Stimulated activated CD8-positive, alpha-beta memory T cell treated with anti-CD3 and anti-CD28 coated beads, Interleukin-7, amount 100 ng/mL, for 24 hours (primary cell): ENCODE results near the gene DNAH3.
"Not testable (repeated sequence)": the region's sequence is repeated elsewhere in the genome, so short reads cannot be mapped to it uniquely, and the experiment has no call there.

Experiments used
- DNase-seq: peaks from one replicate; pipeline ENCODE4 v3.0.0-alpha.2; 2020; ENCODE audit warnings: low read depth

DNAH3 gene

DNA sequence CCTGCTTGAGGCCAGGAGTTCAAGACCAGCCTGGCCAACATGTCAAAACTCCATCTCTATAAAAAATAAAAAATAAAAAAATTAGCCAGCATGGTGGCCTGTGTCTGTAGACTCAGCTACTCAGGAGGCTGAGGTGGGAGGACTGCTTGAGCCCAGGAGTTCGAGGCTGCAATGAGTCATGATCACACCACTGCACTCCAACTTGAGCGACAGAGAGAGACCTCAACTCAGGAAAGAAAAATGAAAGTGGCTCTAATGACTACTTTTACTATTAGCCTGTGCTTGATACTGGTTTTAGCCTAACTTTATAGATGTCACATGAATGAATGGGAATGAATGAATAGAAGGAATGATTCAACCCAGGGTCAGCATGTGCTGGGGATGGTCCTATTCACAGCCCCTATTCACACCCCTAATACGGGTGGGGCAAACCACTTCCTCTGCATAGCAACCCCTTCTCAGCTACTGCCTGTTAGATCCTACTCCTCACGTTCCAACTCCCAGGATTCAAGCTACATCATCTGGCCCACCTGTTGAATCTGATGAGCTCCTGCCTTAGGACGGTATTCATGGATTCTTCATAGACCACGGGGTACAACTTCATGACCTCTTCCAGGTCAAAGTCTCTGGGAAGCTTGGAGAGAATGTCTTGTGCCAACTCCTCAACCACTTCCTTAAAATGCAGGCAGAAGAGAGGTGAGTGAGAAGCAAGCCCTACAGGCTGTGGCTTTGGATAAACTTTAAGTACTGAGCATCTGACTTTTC, 209.6 kb downstream of the DNAH3 start:
- DNase-seq, result no peak

GRCh38 chr16:20939611-20940010, 211.0 kb downstream of the DNAH3 start:
- DNase-seq, result no peak

- no peak for DNase-seq
These were observed 212.2 kb downstream of the DNAH3 start for GRCh38 chr16:20938426-20938825.

DNA sequence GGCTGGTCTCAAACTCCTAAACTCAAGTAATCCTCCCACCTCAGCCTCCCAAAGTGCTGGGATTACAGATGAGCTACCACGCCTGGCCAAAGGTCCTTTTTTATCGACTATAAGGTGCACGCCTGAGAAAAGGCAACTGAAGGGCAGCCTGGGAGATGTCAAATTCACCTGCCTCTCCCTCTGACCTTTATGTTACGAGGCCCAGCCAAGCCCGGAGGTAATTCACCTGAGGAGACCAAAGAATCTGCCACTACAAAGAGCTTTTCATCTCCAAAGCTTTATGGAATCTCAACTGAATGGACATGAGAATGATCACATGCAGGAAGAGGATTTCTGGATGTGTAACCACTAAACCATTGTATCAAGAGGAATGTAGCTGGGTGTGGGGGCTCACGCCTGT, 212.9 kb downstream of the DNAH3 start:
- no peak for DNase-seq

DNA sequence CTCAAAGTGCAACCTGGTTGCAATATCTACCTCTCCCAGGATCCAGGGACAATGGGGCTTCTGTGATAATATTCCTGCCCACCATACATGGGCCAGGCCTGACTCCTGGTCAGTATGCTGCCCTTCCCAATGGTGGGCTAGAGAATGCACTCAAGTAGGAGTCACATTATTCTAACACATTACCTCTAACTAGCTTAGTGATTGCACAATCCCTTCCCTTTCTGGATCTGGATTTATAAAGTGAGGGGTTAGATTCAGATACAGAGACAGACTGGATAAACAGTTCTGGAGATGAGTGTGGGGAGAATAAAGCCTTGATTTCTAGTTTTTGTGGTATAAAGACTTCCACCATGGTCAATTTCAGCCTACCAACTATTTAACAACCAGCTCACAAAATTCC, 217.1 kb downstream of the DNAH3 start:
- DNase-seq, result no peak

- DNase-seq, result no peak
These were observed 219.5 kb downstream of the DNAH3 start for GRCh38 chr16:20931066-20931600.

GRCh38 chr16:20930365-20930690, 220.3 kb downstream of the DNAH3 start:
- no peak for DNase-seq

GRCh38 chr16:20929676-20930364, 220.8 kb downstream of the DNAH3 start:
- not testable (repeated sequence) for DNase-seq

DNA sequence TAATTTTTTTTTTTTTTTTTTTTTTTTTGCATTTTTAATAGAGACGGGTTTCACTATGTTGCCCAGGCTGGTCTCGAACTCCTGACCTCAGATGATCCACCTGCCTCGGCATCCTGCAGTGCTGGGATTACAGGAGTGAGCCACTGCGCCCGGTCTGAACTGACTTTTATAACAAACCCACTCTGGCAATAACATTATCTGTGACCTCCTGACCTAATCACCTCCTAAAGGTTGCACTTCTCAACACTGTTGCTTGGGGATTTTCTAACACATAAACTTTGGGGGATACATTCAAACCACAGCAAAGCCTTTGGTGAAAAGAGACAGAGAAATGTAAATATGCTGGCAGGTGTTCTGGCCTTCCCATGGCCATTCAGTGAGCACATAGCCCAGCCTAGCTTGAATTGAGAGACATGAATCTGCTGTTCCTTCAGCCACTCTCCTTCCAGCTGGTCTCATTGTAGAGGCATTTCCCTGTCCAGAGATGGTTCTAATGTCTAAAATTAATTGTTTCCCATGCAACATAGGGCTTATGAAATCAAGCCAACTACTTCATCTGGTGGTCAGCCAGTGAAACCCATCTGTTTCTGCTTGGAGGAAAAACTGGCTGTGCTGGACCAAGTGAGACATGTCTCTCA, 221.8 kb downstream of the DNAH3 start:
- DNase-seq, result no peak

GRCh38 chr16:20925751-20926150, 224.9 kb downstream of the DNAH3 start:
- DNase-seq, result no peak

- no peak for DNase-seq
These were observed 226.8 kb downstream of the DNAH3 start for GRCh38 chr16:20923876-20924275.

DNA sequence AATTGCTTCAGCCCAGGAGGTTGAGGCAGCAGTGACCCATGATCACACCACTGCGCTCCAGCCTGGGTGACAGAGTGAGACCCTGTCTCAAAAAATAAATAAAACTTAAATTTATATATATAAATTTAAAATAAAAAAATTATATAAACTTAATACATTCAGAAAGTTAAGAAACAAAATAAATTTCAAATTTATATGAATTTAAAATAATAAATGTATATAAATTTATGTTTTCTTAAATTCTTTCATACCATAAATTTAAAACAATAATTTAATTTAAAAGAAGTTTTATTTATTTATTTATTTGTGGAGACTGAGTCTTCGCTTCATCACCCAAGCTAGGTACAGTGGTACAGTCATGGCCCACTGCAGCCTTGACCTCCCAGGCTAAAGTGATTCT, 229.8 kb downstream of the DNAH3 start:
- DNase-seq, result no peak

GRCh38 chr16:20920091-20920490, 230.6 kb downstream of the DNAH3 start:
- no peak for DNase-seq

- no peak for DNase-seq
These were observed 232.0 kb downstream of the DNAH3 start for GRCh38 chr16:20918486-20919239.

DNA sequence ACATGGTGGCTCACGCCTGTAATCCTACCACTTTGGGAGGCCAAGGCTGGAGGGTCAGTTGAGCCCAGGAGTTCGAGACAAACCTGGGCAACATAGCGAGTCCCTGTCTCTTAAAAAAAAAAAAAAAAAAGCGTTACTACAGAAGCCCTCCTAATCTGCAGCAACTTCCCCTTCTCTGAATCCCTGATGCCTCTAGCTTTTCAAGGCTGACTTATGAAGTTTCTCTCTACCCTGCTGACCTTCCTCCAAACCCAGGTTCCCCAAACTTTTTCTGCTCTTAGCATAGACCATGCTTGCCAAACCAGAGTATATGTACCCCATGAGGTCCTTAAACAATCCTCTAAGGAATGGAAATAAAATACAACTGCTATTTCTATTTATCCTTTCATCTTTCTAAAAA, 233.7 kb downstream of the DNAH3 start:
- no peak for DNase-seq

- no peak for DNase-seq
These were observed 234.4 kb downstream of the DNAH3 start for GRCh38 chr16:20916289-20916688.

GRCh38 chr16:20911361-20911760, 239.3 kb downstream of the DNAH3 start:
- no peak for DNase-seq

GRCh38 chr16:20910781-20911321, 239.8 kb downstream of the DNAH3 start:
- DNase-seq, result no peak

DNA sequence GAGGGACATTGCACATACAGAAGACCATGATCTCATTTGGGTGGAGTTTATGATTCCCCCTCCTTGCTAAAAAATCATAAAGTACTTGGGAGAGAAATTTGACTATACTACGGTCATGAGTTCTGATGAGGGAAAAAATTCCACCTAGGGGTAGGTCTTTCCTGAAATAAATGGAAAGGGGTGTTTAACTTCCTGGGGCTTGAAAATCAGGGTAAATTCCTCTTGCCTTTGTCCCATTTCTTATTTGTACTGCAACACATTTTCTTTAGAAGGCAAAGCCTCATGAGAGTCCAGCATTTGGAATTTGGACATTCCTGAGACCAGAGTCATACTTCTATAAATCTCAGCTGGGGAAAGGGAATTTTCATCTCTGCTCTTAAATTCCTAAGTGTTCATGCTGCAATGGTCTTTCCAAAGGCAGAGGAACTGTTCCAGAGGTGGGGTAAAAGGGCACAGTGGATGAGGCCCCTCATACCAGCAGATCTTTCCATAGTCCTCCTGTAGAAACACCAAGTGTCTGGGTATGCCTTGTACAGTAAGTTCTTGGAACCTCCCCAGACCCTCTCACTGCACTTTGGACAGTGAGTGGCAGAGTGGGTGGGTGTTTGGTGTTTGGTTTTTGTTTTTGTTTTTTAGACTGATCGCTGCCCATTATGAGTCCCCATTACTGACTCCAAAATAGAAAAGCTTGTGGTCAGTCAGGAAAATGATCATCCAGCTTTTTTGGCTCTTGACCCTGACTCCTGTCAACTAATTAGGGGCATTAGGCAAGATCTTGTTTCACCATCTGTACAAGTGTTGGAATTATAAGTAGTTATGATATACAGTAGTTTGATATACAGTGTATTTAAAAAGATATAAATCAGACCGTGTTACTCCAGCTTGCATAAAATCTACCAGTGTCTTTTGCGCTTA, 244.0 kb downstream of the DNAH3 start:
- no peak for DNase-seq

DNA sequence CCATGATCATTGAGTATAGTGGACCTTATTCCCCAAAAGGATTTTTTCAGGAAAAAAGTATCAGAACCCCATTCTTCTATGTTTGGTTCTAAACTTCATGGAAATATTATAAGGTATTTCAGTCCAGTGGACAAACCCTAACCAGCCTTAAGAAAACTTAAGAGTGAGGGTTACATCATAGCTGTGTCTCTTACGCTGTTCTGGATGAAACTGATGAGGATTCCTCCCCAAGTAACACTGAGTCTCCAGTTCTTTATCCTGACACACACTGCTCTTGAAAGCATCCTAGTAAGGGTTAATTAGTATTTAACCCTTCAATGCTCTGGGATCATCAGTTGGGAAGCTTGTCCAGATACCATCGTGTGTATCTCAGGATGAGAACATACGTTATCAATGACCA, 245.1 kb downstream of the DNAH3 start:
- DNase-seq, result no peak

GRCh38 chr16:20904507-20905081, 246.1 kb downstream of the DNAH3 start:
- DNase-seq, result no peak
